ENCODE data around the gene SCN10A. TPM values are rescaled to one million over a fixed set of nuclear protein-coding genes. Genes with fewer than 3 reads are reported as not detected.
A peak's percentile ranks its signal among the peaks of the same experiment; 100 is the strongest.

SCN10A gene
- total and polyA plus RNA-seq, 9 of the 15 experiments (the other 6 are each of a cell fraction or from before 2014, with no cell fraction given), result not detected

- 0 out of 2 replicates have a peak, but pooled peaks have one; percentile 13 for TF ChIP-seq MGA (IDR thresholded peaks at IDR 0.05)
- TF ChIP-seq DMBX1 (CRISPR knock-in tag; IDR thresholded peaks at IDR 0.05; ENCODE audit: borderline replicate concordance), result peak; percentile 76
Measured at GRCh38 chr3:38723569-38724391, 92.2 kb downstream of the SCN10A start (continued).
